GM21515 (cell line): Measurements from ENCODE around the gene SLC9A6.
"Not testable (repeated sequence)": the region's sequence is repeated elsewhere in the genome, so short reads cannot be mapped to it uniquely, and the experiment has no call there.

ENCODE experiments used
- ATAC-seq: cut with Tn5 transposase; IDR thresholded peaks from one replicate; pipeline ENCODE4 v1.9.1; 2021; ENCODE audit not compliant: unreplicated experiment

Gene SLC9A6

DNA sequence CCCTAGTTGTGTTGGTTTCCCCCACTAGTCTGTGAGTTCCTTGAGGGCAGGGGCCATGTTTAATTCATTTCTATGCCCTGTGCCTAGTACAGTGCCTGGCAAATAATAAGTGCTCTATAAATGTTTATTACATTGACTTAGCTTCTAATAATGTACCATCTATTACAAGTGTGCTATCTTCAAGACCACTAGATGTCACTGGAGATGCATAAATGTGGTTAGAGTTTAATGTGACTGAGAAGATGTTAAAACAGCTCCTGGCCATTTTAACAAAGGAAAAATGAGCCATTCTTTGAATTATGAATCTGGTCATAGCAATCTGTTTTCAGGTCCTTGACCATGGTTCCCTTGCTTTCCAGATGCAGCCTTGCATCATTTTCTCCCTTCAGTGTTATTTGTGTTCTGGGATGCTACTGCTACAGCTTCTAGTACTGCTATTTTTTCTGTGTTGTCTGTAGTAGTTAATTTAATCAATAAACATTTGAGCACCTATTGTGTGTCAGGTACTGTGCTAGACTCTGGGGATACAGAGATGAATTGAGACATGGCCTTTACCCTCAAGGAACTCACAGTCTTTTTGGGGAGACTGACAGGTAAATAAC is 43.2 kb downstream of the SLC9A6 start:
- ATAC-seq: no peak

DNA sequence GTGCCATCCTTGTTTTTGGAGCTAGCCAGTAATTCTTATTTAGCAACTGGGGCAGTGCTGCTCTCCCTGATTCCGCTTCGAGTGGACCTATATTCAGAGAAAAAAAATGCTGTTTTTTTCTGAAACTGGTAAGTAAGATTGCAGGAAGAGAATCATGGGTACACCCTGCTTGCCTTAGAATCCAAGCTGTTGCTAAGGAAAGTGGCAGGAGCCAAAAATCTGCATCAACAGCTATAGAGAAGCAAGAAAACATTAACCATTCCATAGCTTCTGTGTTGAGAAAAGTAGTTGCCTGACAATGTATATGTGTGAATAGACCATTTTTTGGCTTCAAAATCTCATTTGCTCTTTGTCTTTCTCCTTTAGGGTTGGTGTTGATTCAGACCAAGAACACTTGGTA is 44.5 kb downstream of the SLC9A6 start:
- no peak for ATAC-seq

DNA sequence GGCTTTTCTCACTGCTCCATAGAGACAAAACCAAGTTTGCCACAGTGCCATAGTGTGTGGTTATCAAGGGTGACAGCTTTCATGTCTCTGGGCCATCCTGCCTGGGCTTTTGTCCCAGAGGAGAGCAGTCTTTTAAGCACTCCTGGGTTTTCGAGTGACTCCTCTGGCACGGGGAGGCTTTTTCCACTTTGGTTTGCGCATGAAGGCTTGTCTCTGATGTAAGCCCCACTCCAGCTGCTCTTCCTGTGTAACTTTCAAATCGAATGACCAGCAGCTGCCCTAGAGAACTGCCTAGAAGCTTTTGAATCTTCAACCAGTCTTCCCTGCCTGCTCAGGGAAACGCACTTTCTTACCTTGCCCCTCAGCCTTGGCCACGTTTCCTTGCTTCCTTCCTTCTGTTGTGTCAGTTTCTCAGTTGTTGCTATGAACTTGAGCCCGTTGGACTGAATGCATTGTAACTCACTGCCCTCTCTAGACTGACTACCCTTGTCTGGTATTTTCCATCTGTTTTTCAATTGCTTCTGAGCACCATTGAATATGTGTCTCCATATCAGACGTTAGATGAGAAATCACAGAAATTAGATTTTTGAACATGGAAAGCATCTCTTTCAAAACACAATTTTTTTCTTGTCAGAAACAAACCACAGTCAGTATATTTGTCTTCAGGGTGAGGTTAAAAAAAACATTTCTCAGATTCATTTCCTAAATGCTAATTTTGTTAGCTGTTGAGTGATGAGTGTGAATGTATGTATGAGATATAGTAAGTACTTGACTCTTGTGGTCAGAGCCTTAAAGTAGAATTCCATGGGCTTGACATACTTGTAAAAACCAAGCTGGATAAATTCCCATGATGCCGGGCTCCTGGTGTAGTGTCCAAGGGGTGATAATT is 45.3 kb downstream of the SLC9A6 start:
- ATAC-seq: no peak

DNA sequence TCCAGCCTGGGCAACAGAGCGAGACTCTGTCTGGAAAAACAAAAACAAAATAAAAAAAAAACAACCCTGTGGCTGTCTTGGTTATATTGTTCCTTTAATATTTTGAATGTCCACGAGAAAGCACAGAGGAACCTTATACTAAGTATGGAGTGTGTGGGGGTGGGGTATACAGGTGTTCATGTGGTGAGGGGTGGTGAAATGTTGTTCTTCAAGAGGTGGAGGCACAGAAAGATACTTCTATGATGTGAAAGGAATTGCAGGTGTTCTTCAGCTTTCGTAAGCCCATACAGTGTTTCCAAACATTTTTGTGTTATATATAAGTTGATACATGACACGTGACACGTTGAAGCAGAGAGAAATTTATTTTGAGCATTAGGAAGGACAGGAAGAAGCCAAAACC is 46.4 kb downstream of the SLC9A6 start:
- ATAC-seq: no peak

DNA sequence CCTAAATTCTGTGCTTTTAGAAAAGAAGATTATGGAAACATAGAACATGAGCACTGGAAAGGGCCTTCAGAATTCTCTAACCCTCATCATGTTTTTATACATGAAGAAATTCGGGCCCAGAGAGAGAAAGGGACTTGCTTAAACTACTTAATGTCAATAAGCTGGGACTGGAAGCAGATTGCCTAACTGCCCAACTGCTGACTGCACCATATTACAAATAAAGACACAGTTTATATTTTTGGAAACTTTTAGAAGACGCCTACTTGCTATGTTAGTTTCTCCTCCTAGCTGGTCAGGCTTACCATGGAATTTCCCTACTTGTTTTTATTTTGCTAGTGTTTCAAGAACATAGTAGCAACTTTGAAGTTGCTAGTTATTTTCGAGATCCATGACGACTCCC is 47.1 kb downstream of the SLC9A6 start:
- no peak for ATAC-seq

GRCh38 chrX:136034668-136035067 is 49.4 kb downstream of the SLC9A6 start:
- no peak for ATAC-seq

DNA sequence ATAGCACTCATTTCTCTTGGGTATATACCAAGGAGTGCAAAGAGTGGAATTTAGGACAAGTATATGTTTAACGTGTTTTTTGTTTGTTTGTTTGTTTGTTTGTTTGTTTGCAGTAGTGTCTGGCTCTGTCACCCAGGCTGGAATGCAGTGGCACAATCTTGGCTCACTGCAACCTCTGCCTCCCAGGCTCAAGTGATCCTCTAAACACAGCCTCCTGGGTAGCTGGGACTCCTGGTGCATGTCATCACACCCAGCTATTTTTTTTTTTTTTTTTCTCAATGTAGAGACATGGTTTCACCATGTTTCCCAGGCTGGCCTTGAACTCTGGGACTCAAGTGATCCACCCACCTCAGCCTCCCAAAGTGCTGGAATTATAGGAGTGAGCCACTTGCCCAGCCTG is 50.4 kb downstream of the SLC9A6 start:
- ATAC-seq: no peak

DNA sequence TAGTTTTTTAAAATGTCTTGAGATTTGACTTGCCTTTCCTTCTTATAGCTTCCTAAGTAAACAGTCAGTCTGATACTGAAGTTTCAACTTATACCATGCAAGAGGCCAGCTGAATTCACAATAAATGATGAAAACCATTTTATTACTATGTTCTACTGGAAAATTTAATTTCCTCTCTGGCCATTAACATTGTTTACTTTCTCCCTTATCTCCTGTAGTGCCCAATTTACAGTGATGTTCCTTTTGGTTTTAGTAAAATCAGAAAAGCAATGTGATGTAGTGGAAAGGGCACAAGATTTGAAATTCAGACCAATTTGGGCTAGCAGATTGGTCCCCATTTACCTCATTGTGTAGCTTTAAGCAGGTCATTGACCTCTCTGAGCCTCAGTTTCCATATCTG is 54.2 kb downstream of the SLC9A6 start:
- ATAC-seq: no peak

DNA sequence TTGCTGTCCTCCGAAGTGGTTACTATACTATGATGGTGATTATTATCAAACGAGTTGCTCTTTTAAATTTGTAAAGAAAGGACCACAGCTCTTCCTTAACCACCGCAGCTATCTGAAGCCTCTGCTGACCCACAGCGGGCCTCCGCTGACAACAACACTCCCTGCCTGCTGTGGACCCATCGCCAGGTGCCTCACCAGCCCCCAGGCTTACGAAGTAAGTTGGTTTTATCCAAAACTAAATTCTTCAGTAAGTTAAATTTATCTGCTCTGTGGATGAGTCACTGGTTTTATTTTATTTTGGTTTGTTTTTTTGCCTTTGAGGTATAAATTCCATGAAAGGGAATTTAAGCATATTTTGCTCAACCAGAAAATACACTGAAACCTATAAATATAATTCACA is 54.7 kb downstream of the SLC9A6 start:
- ATAC-seq: no peak

DNA sequence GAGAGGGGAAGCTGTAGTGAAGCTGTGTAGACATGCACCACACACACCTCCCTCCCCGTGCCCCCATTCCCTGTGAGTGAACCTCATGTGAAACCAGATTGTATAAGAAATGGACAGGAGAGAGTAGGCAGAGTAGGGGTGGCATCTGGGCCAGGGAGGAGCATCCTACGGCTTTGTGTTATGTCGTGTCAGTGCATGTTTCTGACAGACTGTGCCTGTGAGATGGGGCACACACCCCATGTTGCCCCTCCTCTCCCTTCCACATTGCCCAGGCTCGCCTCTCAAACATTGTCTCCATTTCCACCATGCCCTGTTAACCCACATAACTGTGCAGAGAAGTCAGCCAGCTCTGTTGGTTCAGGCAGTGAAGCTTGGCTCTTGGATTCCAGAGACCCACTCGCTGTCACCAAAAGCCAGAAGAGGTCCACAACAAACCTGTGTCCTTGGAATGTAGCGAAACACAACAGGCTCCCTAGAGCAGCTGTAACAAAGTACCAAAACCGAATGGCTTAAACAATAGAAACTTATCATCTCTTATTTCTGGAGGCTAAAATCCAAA is 56.1 kb downstream of the SLC9A6 start:
- ATAC-seq: no peak

GRCh38 chrX:136045008-136045407 is 59.8 kb downstream of the SLC9A6 start:
- no peak for ATAC-seq

DNA sequence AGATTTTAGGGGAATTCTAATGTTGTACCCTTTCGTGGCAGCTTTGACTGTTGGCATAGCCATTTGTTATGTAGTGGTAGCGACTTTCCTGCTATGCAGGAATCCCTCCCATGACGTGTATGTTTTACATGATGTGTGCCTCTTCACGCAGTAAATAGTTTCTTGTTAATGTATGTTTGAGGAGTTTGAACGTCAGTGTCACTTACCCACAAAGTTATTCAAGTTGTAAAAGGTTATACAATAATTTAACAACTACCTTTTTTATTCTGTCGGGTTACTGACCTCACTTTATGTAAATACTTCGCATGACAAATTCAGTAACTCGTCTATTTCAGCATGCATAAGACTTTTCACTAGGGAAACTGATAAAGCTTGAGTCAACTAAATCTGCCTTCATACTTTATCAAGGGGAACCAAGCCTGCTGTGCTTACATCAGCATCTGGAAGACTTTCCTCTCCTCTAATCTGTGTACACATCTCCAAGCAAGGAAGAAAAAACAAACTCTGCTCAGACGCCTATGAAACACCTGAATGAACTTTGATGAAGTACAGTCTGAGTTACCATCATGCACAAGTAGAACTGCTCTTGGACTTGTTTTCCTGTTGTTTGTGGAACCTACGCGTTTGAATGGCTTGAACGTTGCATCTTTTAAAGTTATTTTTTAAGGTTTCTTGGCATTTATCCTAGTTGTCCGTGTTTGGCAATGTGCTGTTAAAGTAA is 61.2 kb downstream of the SLC9A6 start:
- ATAC-seq: no peak

- ATAC-seq: no peak
Measured at GRCh38 chrX:136047016-136047642, 61.9 kb downstream of the SLC9A6 start.

GRCh38 chrX:136047969-136048368 is 62.7 kb downstream of the SLC9A6 start:
- ATAC-seq: no peak

DNA sequence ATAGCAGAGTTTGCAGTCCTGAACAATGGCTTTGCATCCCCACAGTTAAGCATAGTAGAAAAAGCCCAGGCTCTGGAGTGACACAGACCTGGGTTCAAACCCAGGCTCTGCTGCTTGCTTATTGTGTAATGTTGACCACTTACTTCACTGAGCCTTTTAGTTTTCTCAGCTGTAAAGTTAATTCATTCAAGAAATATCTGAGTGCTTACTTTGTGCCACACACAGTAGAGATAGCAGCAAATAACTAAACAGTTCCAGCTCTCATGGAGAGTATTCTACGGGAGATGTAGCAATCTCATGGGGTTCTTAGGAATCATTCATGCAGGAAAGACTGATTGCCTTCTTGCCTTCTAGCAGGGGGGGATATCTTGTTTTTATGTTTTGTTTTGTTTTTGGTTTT is 63.2 kb downstream of the SLC9A6 start:
- ATAC-seq: no peak

DNA sequence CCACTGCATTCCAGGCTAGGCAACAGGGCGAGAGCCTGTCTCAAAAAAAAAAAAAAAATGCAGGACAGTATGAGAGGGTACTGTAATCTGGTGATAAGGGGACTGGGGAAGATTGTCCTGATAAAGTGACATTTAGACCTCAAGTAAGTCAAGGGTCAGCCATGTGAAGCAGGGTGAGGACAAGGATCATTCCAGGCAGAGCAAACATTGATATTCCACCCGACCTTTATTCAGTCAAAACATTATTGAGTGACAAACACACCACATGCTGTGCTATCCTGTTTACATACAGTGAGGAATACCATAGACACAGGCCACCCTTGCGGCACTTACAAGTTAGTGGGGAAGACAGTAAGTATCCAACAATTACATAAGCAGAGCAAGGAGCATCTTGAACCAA is 64.4 kb downstream of the SLC9A6 start:
- ATAC-seq: no peak

- ATAC-seq: not testable (repeated sequence)
Measured at GRCh38 chrX:136050875-136051274, 65.6 kb downstream of the SLC9A6 start.

- no peak for ATAC-seq
Measured at GRCh38 chrX:136051611-136052010, 66.4 kb downstream of the SLC9A6 start.

GRCh38 chrX:136055651-136056221 is 70.5 kb downstream of the SLC9A6 start:
- ATAC-seq: no peak

GRCh38 chrX:136057567-136057966 is 72.3 kb downstream of the SLC9A6 start:
- ATAC-seq: no peak

GRCh38 chrX:136059350-136059749 is 74.1 kb downstream of the SLC9A6 start:
- no peak for ATAC-seq
